Measurements from ENCODE around the gene CERT1. TPM values are rescaled to one million over a fixed set of nuclear protein-coding genes. Genes with fewer than 3 reads are reported as not detected.

Gene CERT1
- total and polyA plus RNA-seq, 2 donors (not counting 3 experiments of a cell fraction or from before 2014, with no cell fraction given), result 8.0 to 21.3 TPM

- H3K4me3 ChIP-seq (replicated peaks in 1 of 3; ENCODE audit: insufficient read depth in 1 of 3, low read depth in 1 of 3, low read length in 3 of 3), result no peak overlapping the region
- peaks cover 53% of the 10 kb centered on the region for H3K79me2 ChIP-seq (ENCODE audit: control insufficient read depth, insufficient read depth, low read length)
- FAIRE-seq (no peak), DNase-seq (ENCODE audit: low read depth, low spot score) (no peak)
- H3K9ac ChIP-seq (replicated peaks; ENCODE audit: extremely low read depth, insufficient read depth, low read length), result no peak overlapping the region
- H3K9me1 ChIP-seq (replicated peaks; ENCODE audit: control insufficient read depth, extremely low read depth, insufficient read depth, low read length), result no peaks in the 10 kb centered on the region
- no peaks in the 10 kb centered on the region for H3K36me3 ChIP-seq (ENCODE audit: control insufficient read depth in 2 of 2, extremely low read depth in 1 of 2, insufficient read depth in 2 of 2, low read length in 2 of 2)
- intact Hi-C loops (cut with micrococcal nuclease), result no loop called here
- no peak for TF ChIP-seq FOS (IDR thresholded peaks at IDR 0.05; ENCODE audit: borderline replicate concordance, insufficient read depth, low read length)
- TF ChIP-seq CTCF (IDR thresholded peaks at IDR 0.05; ENCODE audit: extremely low read depth in 1 of 2, insufficient read depth in 1 of 2, low read depth in 1 of 2, low read length in 2 of 2), result no peak
- TF ChIP-seq POLR2AphosphoS5 (IDR thresholded peaks at IDR 0.05; ENCODE audit: insufficient read depth, low read depth, low read length), result no peak
- no peak for TF ChIP-seq MAX (IDR thresholded peaks at IDR 0.05; ENCODE audit: insufficient read depth, insufficient read length)
- TF ChIP-seq POLR2A (IDR thresholded peaks at IDR 0.05; ENCODE audit: low read depth, low read length), result no peak
- no peak for TF ChIP-seq EZH2 (IDR thresholded peaks at IDR 0.05; ENCODE audit: borderline replicate concordance, low read depth, low read length, severe bottlenecking)
- TF ChIP-seq GATA2 (IDR thresholded peaks at IDR 0.05; ENCODE audit: insufficient read depth, insufficient read length, low read depth, low read length), result no peak
- TF ChIP-seq MYC (IDR thresholded peaks at IDR 0.05; ENCODE audit: low read depth, low read length), result no peak
- no peak for TF ChIP-seq JUN (IDR thresholded peaks at IDR 0.05; ENCODE audit: borderline replicate concordance, insufficient read depth, insufficient read length, low read depth)
- no peaks in the 10 kb centered on the region for H4K20me1 ChIP-seq (replicated peaks; ENCODE audit: control insufficient read depth, extremely low read depth, insufficient read depth, low read length)
- BruUV-seq (replicated peaks), result no TSS peak
- H3K27ac ChIP-seq (ENCODE audit: insufficient read depth, low read depth, low read length), result no peak overlapping the region
- H3K4me1 ChIP-seq (ENCODE audit: control insufficient read depth, extremely low read depth, insufficient read depth, low read length), result no peaks in the 10 kb centered on the region
- H3K27me3 ChIP-seq (ENCODE audit: control insufficient read depth in 2 of 2, insufficient read depth in 2 of 2, low read length in 2 of 2), result no peaks in the 10 kb centered on the region
- CTCF ChIA-PET, result no interaction called here
- H3K9me3 ChIP-seq (replicated peaks; ENCODE audit: control insufficient read depth, insufficient read depth, low read length), result no peaks in the 10 kb centered on the region
- no peak overlapping the region for H2AFZ ChIP-seq (ENCODE audit: low read depth, low read length)
- H3K4me2 ChIP-seq (ENCODE audit: insufficient read depth, low read length), result no peak overlapping the region
- POLR2A ChIA-PET, result no interaction called here
- dilution Hi-C loops (cut with MboI; ENCODE audit: extremely low pct_ligation_motif_present, low sequenced_read_pairs), result no loop called here
Observed at GRCh38 chr5:75529185-75529584, 17.8 kb upstream of the CERT1 start.

All from endothelial cell of umbilical vein (primary cell).